Astrocyte (in vitro differentiated cells and primary cell): ENCODE results near the gene FIZ1. TPM values are rescaled to one million over a fixed set of nuclear protein-coding genes. Genes with fewer than 3 reads are reported as not detected.

Experiments used
- DNase-seq: peaks from one replicate; pipeline ENCODE4 v3.0.0-alpha.2; 2010; ENCODE audit warnings: low read depth
- FAIRE-seq: peaks from 2 replicates; lab custom pipeline; 2011; peaks lifted over from hg19 to GRCh38; lab: Jason Lieb, UNC
- H2AFZ ChIP-seq: 2 replicates; pipeline ENCODE4 v1.6.0; 2012; ENCODE audit warnings: low read depth, low read length, inconsistent platforms
- H3K27ac ChIP-seq: 2 replicates; pipeline ENCODE4 v1.5.1; 2011; ENCODE audit warnings: low read depth, low read length, inconsistent platforms
- H3K27me3 ChIP-seq: 2 replicates; pipeline ENCODE4 v1.6.0; 2011; ENCODE audit warnings: low read length, inconsistent platforms; ENCODE audit not compliant: insufficient read depth
- H3K36me3 ChIP-seq: 2 replicates; pipeline ENCODE4 v1.5.1; 2011; ENCODE audit warnings: low read length, inconsistent platforms; ENCODE audit not compliant: insufficient read depth
- H3K4me1 ChIP-seq: 2 replicates; pipeline ENCODE4 v1.5.1; 2011; ENCODE audit warnings: low read length, inconsistent platforms; ENCODE audit not compliant: insufficient read depth
- H3K4me2 ChIP-seq: 2 replicates; pipeline ENCODE4 v1.6.0; 2012; ENCODE audit warnings: low read length, inconsistent platforms
- H3K4me3 ChIP-seq: 2 replicates; pipeline ENCODE4 v1.5.1; 2011; ENCODE audit warnings: low read depth, mild to moderate bottlenecking, low read length, inconsistent platforms; ENCODE audit not compliant: insufficient read depth
- H3K79me2 ChIP-seq: 2 replicates; pipeline ENCODE4 v1.6.0; 2012; ENCODE audit warnings: mild to moderate bottlenecking, low read length, inconsistent platforms; ENCODE audit not compliant: insufficient read depth
- H3K9ac ChIP-seq: 2 replicates; pipeline ENCODE4 v1.6.0; 2012; ENCODE audit warnings: mild to moderate bottlenecking, low read length, inconsistent platforms
- H3K9me3 ChIP-seq: 2 replicates; pipeline ENCODE4 v1.5.1; 2012; ENCODE audit warnings: low read depth, mild to moderate bottlenecking, low read length, inconsistent platforms; ENCODE audit not compliant: insufficient read depth
- H4K20me1 ChIP-seq: 2 replicates; pipeline ENCODE4 v1.6.0; 2012; ENCODE audit warnings: low read length, inconsistent platforms; ENCODE audit not compliant: insufficient read depth
- H3K27ac Mint-ChIP-seq: one replicate; pipeline ENCODE4 v1.8.0; 2021; ENCODE audit warnings: mild to moderate bottlenecking, mixed read lengths; ENCODE audit not compliant: unreplicated experiment
- H3K27me3 Mint-ChIP-seq: one replicate; pipeline ENCODE4 v1.8.0; 2021; ENCODE audit warnings: low read depth, mixed read lengths; ENCODE audit not compliant: unreplicated experiment
- H3K36me3 Mint-ChIP-seq: one replicate; pipeline ENCODE4 v1.8.0; 2021; ENCODE audit warnings: low read depth, mixed read lengths; ENCODE audit not compliant: unreplicated experiment
- H3K4me1 Mint-ChIP-seq: one replicate; pipeline ENCODE4 v1.8.0; 2021; ENCODE audit warnings: low read depth, mixed read lengths; ENCODE audit not compliant: unreplicated experiment
- H3K4me3 Mint-ChIP-seq: one replicate; pipeline ENCODE4 v1.8.0; 2021; ENCODE audit warnings: mild to moderate bottlenecking, moderate library complexity, mixed read lengths; ENCODE audit not compliant: unreplicated experiment
- H3K9me3 Mint-ChIP-seq: one replicate; pipeline ENCODE4 v1.8.0; 2021; ENCODE audit warnings: mild to moderate bottlenecking, mixed read lengths; ENCODE audit not compliant: unreplicated experiment
- EZH2 ChIP-seq: IDR thresholded peaks from 2 replicates; pipeline ENCODE4 v1.6.1; 2012; ENCODE audit warnings: mild to moderate bottlenecking, low read length, inconsistent platforms; ENCODE audit not compliant: insufficient read depth
- total RNA-seq: library from RNA; stranded (reverse); gene quantifications from 2 replicates; pipeline ENCODE4 v1.2.1, GENCODE V29; 2021
- TF ChIP-seq, protein P1 (sequence below): IDR thresholded peaks from 2 replicates; pipeline ENCODE4 v1.5.1; 2011; ENCODE audit warnings: low read depth, mild to moderate bottlenecking, inconsistent platforms, low read length, moderate library complexity; ENCODE audit not compliant: insufficient read depth

Gene FIZ1
- total RNA-seq, 1 donor from 2014 or later = 14.5 TPM

DNA sequence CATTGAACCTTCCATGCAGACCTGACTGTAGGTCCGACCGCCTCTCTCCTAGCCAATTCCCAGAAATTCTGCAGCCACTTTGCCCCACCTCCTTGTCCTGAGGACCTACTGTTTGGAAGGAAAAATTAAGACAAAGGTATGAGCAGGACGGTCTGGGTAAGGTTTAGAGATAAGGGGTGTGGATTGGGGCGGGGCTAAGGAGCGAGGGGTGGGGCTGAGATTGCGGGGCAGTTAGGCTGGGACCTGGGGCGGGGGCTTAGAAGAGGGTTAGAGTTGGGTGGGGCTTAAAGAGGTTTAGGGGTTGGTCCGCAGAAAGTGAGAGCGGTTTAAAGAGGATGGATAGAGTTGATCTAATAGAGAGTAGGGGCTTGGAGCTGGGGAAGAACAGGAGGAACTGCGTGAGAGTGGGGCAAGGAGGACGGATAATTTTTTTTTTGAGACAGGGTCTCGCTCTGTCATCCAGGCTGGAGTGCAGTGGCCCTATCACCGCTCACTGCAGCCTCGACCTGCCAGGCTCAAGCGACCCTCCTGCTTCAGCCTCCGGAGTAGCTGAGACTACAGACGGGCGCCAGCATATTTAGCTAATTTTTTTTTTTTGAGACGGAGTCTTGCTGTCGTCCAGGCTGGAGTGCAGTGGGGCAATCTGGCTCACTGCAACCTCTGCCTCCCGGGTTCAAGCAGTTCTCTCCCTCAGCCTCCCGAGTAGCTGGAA, 4.4 kb upstream of the FIZ1 start:
- peaks cover 34% of the 10 kb centered on the region for H3K79me2 ChIP-seq
- H3K4me3 Mint-ChIP-seq = peak overlapping the region; percentile 69
- no peaks in the 10 kb centered on the region for H3K36me3 ChIP-seq
- TF ChIP-seq, protein P1, sequence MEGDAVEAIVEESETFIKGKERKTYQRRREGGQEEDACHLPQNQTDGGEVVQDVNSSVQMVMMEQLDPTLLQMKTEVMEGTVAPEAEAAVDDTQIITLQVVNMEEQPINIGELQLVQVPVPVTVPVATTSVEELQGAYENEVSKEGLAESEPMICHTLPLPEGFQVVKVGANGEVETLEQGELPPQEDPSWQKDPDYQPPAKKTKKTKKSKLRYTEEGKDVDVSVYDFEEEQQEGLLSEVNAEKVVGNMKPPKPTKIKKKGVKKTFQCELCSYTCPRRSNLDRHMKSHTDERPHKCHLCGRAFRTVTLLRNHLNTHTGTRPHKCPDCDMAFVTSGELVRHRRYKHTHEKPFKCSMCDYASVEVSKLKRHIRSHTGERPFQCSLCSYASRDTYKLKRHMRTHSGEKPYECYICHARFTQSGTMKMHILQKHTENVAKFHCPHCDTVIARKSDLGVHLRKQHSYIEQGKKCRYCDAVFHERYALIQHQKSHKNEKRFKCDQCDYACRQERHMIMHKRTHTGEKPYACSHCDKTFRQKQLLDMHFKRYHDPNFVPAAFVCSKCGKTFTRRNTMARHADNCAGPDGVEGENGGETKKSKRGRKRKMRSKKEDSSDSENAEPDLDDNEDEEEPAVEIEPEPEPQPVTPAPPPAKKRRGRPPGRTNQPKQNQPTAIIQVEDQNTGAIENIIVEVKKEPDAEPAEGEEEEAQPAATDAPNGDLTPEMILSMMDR = no peak
- no peak for TF ChIP-seq EZH2
- peaks cover 16% of the 10 kb centered on the region for H3K4me1 Mint-ChIP-seq
- peaks cover 3% of the 10 kb centered on the region for H3K9me3 Mint-ChIP-seq
- no peak overlapping the region for H3K27ac ChIP-seq
- H3K4me3 ChIP-seq = no peak overlapping the region
- FAIRE-seq (no peak), DNase-seq (no peak)
- H2AFZ ChIP-seq = no peak overlapping the region
- no peaks in the 10 kb centered on the region for H3K27me3 ChIP-seq
- peak overlapping the region; percentile 99 for H3K4me2 ChIP-seq
- H3K9ac ChIP-seq = no peak overlapping the region
- H3K9me3 ChIP-seq = no peaks in the 10 kb centered on the region
- H4K20me1 ChIP-seq = peaks cover 22% of the 10 kb centered on the region
- no peaks in the 10 kb centered on the region for H3K27me3 Mint-ChIP-seq
- H3K27ac Mint-ChIP-seq = no peak overlapping the region
- H3K4me1 ChIP-seq = peaks cover 14% of the 10 kb centered on the region
- peaks cover 9% of the 10 kb centered on the region for H3K36me3 Mint-ChIP-seq

DNA sequence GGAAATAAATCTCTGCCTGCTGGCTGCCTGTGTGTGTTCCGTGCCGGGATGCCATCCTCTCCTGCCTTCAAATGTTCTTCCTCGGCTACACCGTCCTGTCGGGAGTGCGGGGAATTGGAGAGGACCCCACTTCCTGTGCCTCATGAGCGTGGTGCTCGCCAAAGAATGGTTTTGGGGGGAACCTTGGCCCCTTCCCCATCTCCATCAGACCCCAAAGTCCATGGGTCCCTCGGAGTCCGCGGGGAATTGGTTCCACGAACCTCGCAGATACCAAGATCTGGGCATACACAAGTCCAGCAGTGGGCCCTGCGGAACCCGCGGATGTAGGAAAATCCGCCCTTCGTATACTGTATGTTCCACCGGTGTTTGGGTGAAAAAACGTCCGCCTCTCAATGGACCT, 3.8 kb upstream of the FIZ1 start:
- no peaks in the 10 kb centered on the region for H3K9me3 ChIP-seq
- peaks cover 19% of the 10 kb centered on the region for H4K20me1 ChIP-seq
- FAIRE-seq (no peak), DNase-seq (no peak)
- TF ChIP-seq, protein P1 = no peak
- TF ChIP-seq EZH2 = no peak
- Mint-ChIP-seq H3K9me3 (peaks cover 5% of the 10 kb centered on the region), H3K4me3 (no peak overlapping the region), H3K36me3 (peaks cover 7% of the 10 kb centered on the region), H3K27ac (no peak overlapping the region), H3K4me1 (peaks cover 19% of the 10 kb centered on the region), H3K27me3 (no peaks in the 10 kb centered on the region)
- no peak overlapping the region for H3K4me2 ChIP-seq
- no peak overlapping the region for H3K4me3 ChIP-seq
- no peaks in the 10 kb centered on the region for H3K27me3 ChIP-seq
- no peak overlapping the region for H3K9ac ChIP-seq
- peaks cover 32% of the 10 kb centered on the region for H3K79me2 ChIP-seq
- no peaks in the 10 kb centered on the region for H3K36me3 ChIP-seq
- peaks cover 14% of the 10 kb centered on the region for H3K4me1 ChIP-seq
- no peak overlapping the region for H3K27ac ChIP-seq
- H2AFZ ChIP-seq = no peak overlapping the region
